Large intestine (tissue), 3 donors: Measurements from ENCODE around the gene ASIC4. TPM values are rescaled to one million over a fixed set of nuclear protein-coding genes. Genes with fewer than 3 reads are reported as not detected.

Experiments used
- DNase-seq, 2 donors: peaks; one replicate each; pipeline versions ENCODE4 v3.0.0 to v3.0.0-alpha.2; 2013
- H3K27ac ChIP-seq: one replicate; pipeline ENCODE4 v1.5.1; 2013; ENCODE audit warnings: low read length
- H3K27me3 ChIP-seq: 2 replicates; pipeline ENCODE4 v1.6.1; 2013; ENCODE audit warnings: low read length; ENCODE audit not compliant: control insufficient read depth, insufficient read depth
- H3K36me3 ChIP-seq: 2 replicates; pipeline ENCODE4 v1.6.1; 2013; ENCODE audit warnings: low read length; ENCODE audit not compliant: control insufficient read depth, insufficient read depth
- H3K4me1 ChIP-seq: one replicate; pipeline ENCODE4 v1.6.1; 2013; ENCODE audit warnings: low read length; ENCODE audit not compliant: control insufficient read depth, insufficient read depth
- H3K4me3 ChIP-seq: one replicate; pipeline ENCODE4 v1.5.1; 2013; ENCODE audit warnings: low read length
- H3K9me3 ChIP-seq: one replicate; pipeline ENCODE4 v1.6.1; 2013; ENCODE audit warnings: mild to moderate bottlenecking, low read depth, low read length, moderate library complexity; ENCODE audit not compliant: control insufficient read depth
- WGBS: methylation state at CpG from one replicate; pipeline ENCODE4 v1.1.5; 2013; ENCODE audit warnings: low lambda C conversion rate; ENCODE audit not compliant: insufficient coverage; 5-methylcytosine and 5-hydroxymethylcytosine counted together
- polyA plus RNA-seq: library from polyadenylated mRNA; unstranded; fragments of 120-200 nt; gene quantifications from one replicate; pipeline ENCODE4 v1.2.1, GENCODE V29; 2013

The ASIC4 gene
- polyA plus RNA-seq, 1 donor = 1.1 TPM

GRCh38 chr2:219490600-219491130, 23.6 kb upstream of the ASIC4 start:
- H3K9me3 ChIP-seq = peaks cover 3% of the 10 kb centered on the region
- no CpG with 5 or more reads among the region's 10 CpGs for WGBS
- H3K4me3 ChIP-seq = no peak overlapping the region
- no peak overlapping the region for H3K27ac ChIP-seq
- H3K27me3 ChIP-seq = peaks cover 69% of the 10 kb centered on the region
- H3K4me1 ChIP-seq = peaks cover 16% of the 10 kb centered on the region
- DNase-seq = no peak
- H3K36me3 ChIP-seq = no peaks in the 10 kb centered on the region

- no peak overlapping the region for H3K4me3 ChIP-seq
- WGBS = no CpG with 5 or more reads among the region's 14 CpGs
- H3K27me3 ChIP-seq = peaks cover 70% of the 10 kb centered on the region
- DNase-seq = no peak
- peaks cover 3% of the 10 kb centered on the region for H3K9me3 ChIP-seq
- no peak overlapping the region for H3K27ac ChIP-seq
- H3K36me3 ChIP-seq = no peaks in the 10 kb centered on the region
- H3K4me1 ChIP-seq = peaks cover 15% of the 10 kb centered on the region
These were observed 22.9 kb upstream of the ASIC4 start for GRCh38 chr2:219491278-219491963.

GRCh38 chr2:219492575-219492974, 21.7 kb upstream of the ASIC4 start:
- Histone ChIP-seq H3K9me3 (peaks cover 3% of the 10 kb centered on the region), H3K36me3 (no peaks in the 10 kb centered on the region), H3K4me1 (peaks cover 23% of the 10 kb centered on the region), H3K27me3 (peaks cover 71% of the 10 kb centered on the region), H3K4me3 (no peak overlapping the region), H3K27ac (no peak overlapping the region)
- DNase-seq = no peak
- WGBS = no CpG with 5 or more reads among the region's 20 CpGs

GRCh38 chr2:219493086-219493485, 21.2 kb upstream of the ASIC4 start:
- Histone ChIP-seq H3K36me3 (no peaks in the 10 kb centered on the region), H3K4me3 (no peak overlapping the region), H3K27me3 (peaks cover 75% of the 10 kb centered on the region), H3K4me1 (peaks cover 25% of the 10 kb centered on the region), H3K9me3 (peaks cover 3% of the 10 kb centered on the region), H3K27ac (no peak overlapping the region)
- WGBS = no CpG with 5 or more reads among the region's 5 CpGs
- no peak for DNase-seq

- H3K27me3 ChIP-seq = peaks cover 75% of the 10 kb centered on the region
- WGBS = 47% methylated on average over 3 of the region's 10 CpGs
- peaks cover 33% of the 10 kb centered on the region for H3K4me1 ChIP-seq
- H3K9me3 ChIP-seq = peaks cover 3% of the 10 kb centered on the region
- no peak overlapping the region for H3K4me3 ChIP-seq
- no peak overlapping the region for H3K27ac ChIP-seq
- DNase-seq = no peak
- H3K36me3 ChIP-seq = no peaks in the 10 kb centered on the region
These were observed 19.2 kb upstream of the ASIC4 start for GRCh38 chr2:219494952-219495530.

- Histone ChIP-seq H3K36me3 (no peaks in the 10 kb centered on the region), H3K27ac (no peak overlapping the region), H3K27me3 (peaks cover 72% of the 10 kb centered on the region), H3K9me3 (peaks cover 3% of the 10 kb centered on the region), H3K4me3 (no peak overlapping the region), H3K4me1 (peaks cover 37% of the 10 kb centered on the region)
- DNase-seq = peak in 1 of 2 donors; percentile 62
- WGBS = no CpG with 5 or more reads among the region's 14 CpGs
These were observed 18.7 kb upstream of the ASIC4 start for GRCh38 chr2:219495531-219496122.

GRCh38 chr2:219496247-219496824, 17.9 kb upstream of the ASIC4 start:
- no peak for DNase-seq
- no CpG with 5 or more reads among the region's 20 CpGs for WGBS
- H3K27ac ChIP-seq = no peak overlapping the region
- H3K36me3 ChIP-seq = no peaks in the 10 kb centered on the region
- H3K9me3 ChIP-seq = peaks cover 3% of the 10 kb centered on the region
- peaks cover 43% of the 10 kb centered on the region for H3K4me1 ChIP-seq
- no peak overlapping the region for H3K4me3 ChIP-seq
- H3K27me3 ChIP-seq = peaks cover 65% of the 10 kb centered on the region

- WGBS = 0% methylated on average over 1 of the region's 61 CpGs
- H3K4me3 ChIP-seq = no peak overlapping the region
- H3K4me1 ChIP-seq = peaks cover 50% of the 10 kb centered on the region
- peak in 1 of 2 donors; percentile 57 for DNase-seq
- H3K9me3 ChIP-seq = peaks cover 3% of the 10 kb centered on the region
- H3K27me3 ChIP-seq = peaks cover 60% of the 10 kb centered on the region
- H3K27ac ChIP-seq = no peak overlapping the region
- peaks cover 4% of the 10 kb centered on the region for H3K36me3 ChIP-seq
These were observed 17.3 kb upstream of the ASIC4 start for GRCh38 chr2:219496825-219497494.

- H3K27me3 ChIP-seq = peaks cover 54% of the 10 kb centered on the region
- H3K4me1 ChIP-seq = peaks cover 52% of the 10 kb centered on the region
- peak overlapping the region; percentile 94 for H3K27ac ChIP-seq
- H3K36me3 ChIP-seq = peaks cover 10% of the 10 kb centered on the region
- peak overlapping the region; percentile 76 for H3K4me3 ChIP-seq
- H3K9me3 ChIP-seq = no peaks in the 10 kb centered on the region
- no CpG with 5 or more reads among the region's 59 CpGs for whole genome bisulfite sequencing
- peak; percentile 65 to 85 for DNase-seq
These were observed 16.6 kb upstream of the ASIC4 start for GRCh38 chr2:219497495-219498279.
